Ascending aorta (tissue), 2 donors: ENCODE data around the gene FBXL14. TPM values are rescaled to one million over a fixed set of nuclear protein-coding genes. Genes with fewer than 3 reads are reported as not detected.

ENCODE experiments used
- DNase-seq, 2 donors: peaks; one replicate each; pipeline ENCODE4 v3.0.0-alpha.2; 2019; ENCODE audit warnings: low spot score in 2 of 2
- H3K27ac ChIP-seq, 2 donors: fragments of 200-600 bp; sonication (generic); one replicate each; pipeline ENCODE4 v1.5.1; 2016 to 2017; ENCODE audit warnings: mild to moderate bottlenecking in 1 of 2
- H3K27me3 ChIP-seq: fragments of 200-600 bp; sonication (generic); one replicate; pipeline ENCODE4 v1.5.1; 2017
- H3K36me3 ChIP-seq, 2 donors: fragments of 200-600 bp; sonication (generic); one replicate each; pipeline ENCODE4 v1.5.1; 2016
- H3K4me1 ChIP-seq, 2 donors: fragments of 200-600 bp; sonication (generic); one replicate each; pipeline ENCODE4 v1.5.1; 2016 to 2017; ENCODE audit warnings: mild to moderate bottlenecking in 1 of 2
- H3K4me3 ChIP-seq, 2 donors: fragments of 200-600 bp; sonication (generic); one replicate each; pipeline ENCODE4 v1.5.1; 2016 to 2017; ENCODE audit warnings: mild to moderate bottlenecking in 1 of 2
- H3K9me3 ChIP-seq, 2 donors: fragments of 200-600 bp; sonication (generic); one replicate each; pipeline ENCODE4 v1.5.1; 2016
- CTCF ChIP-seq, 3 experiments: fragments of 200-600 bp in 2 of 3; fragments of 450-650 bp in 1 of 3; sonication (generic) in 2 of 3; IDR thresholded peaks; one replicate each; pipeline ENCODE4 v1.5.1; 2016 to 2019; ENCODE audit warnings: antibody characterized with exemption in 3 of 3, mild to moderate bottlenecking in 1 of 3, moderate library complexity in 1 of 3
- intact Hi-C: fragments of 100-400 bp; cut with DNase I; formaldehyde crosslinking; loops from one replicate; pipeline ENCODE4 v1.15.1; 2023
- total RNA-seq: library from RNA; depleted of rRNA; stranded (reverse); fragments of >200 nt; gene quantifications from one replicate; pipeline ENCODE4 v1.1.0, GENCODE V29; 2016

The FBXL14 gene
- total RNA-seq, 1 donor from 2014 or later, result 14.7 TPM

- no peaks in the 10 kb centered on the region for H3K36me3 ChIP-seq
- TF ChIP-seq CTCF (IDR thresholded peaks at IDR 0.05), result no peak
- intact Hi-C loops, result loop anchor here (5.0 to 10.0 kb wide), 2 partner anchors 641 to 839 kb away; partner anchors contain the start of gene WNK1
- peaks cover 9 to 29% of the 10 kb centered on the region in 2 donors for H3K4me1 ChIP-seq
- no peaks in the 10 kb centered on the region for H3K9me3 ChIP-seq
- H3K27ac ChIP-seq, result peak overlapping the region; percentile 68 to 86
- H3K4me3 ChIP-seq, result peak overlapping the region; percentile 92 to 95
- peak in 1 of 2 donors; percentile 72 for DNase-seq
- no peaks in the 10 kb centered on the region for H3K27me3 ChIP-seq
These were observed 991 bp downstream of the FBXL14 start for GRCh38 chr12:1593174-1594005.

GRCh38 chr12:1592444-1593173, 1.8 kb downstream of the FBXL14 start:
- Histone ChIP-seq H3K9me3 (no peaks in the 10 kb centered on the region), H3K27ac (peak overlapping the region; percentile 37 to 68), H3K4me3 (peak overlapping the region; percentile 92 to 95), H3K36me3 (no peaks in the 10 kb centered on the region), H3K27me3 (no peaks in the 10 kb centered on the region), H3K4me1 (peaks cover 9 to 29% of the 10 kb centered on the region in 2 donors)
- no peak for TF ChIP-seq CTCF (IDR thresholded peaks at IDR 0.05)
- DNase-seq, result no peak
- intact Hi-C loops, result loop anchor here (5.0 to 10.0 kb wide), 2 partner anchors 640 to 838 kb away; partner anchors contain the start of gene WNK1

GRCh38 chr12:1591543-1591942, 2.8 kb downstream of the FBXL14 start:
- TF ChIP-seq CTCF (IDR thresholded peaks at IDR 0.05), result no peak
- H3K9me3 ChIP-seq, result no peaks in the 10 kb centered on the region
- no peaks in the 10 kb centered on the region for H3K27me3 ChIP-seq
- peaks cover 9 to 29% of the 10 kb centered on the region in 2 donors for H3K4me1 ChIP-seq
- no peak overlapping the region for H3K27ac ChIP-seq
- DNase-seq, result no peak
- intact Hi-C loops, result loop anchor here (5.0 to 10.0 kb wide), 2 partner anchors 639 to 837 kb away; partner anchors contain the start of gene WNK1
- peak overlapping the region; percentile 46 to 95 for H3K4me3 ChIP-seq
- no peaks in the 10 kb centered on the region for H3K36me3 ChIP-seq

- H3K4me1 ChIP-seq, result peaks cover 9 to 29% of the 10 kb centered on the region in 2 donors
- no peaks in the 10 kb centered on the region for H3K9me3 ChIP-seq
- H3K27me3 ChIP-seq, result no peaks in the 10 kb centered on the region
- no peaks in the 10 kb centered on the region for H3K36me3 ChIP-seq
- TF ChIP-seq CTCF (IDR thresholded peaks at IDR 0.05), result no peak
- no peak for DNase-seq
- H3K27ac ChIP-seq, result peak overlapping the region; percentile 39 to 60
- peak overlapping the region; percentile 46 to 95 for H3K4me3 ChIP-seq
- intact Hi-C loops, result loop anchor here (5.0 to 10.0 kb wide), 2 partner anchors 639 to 836 kb away; partner anchors contain the start of gene WNK1
These were observed 3.3 kb downstream of the FBXL14 start for GRCh38 chr12:1591034-1591433.

- Histone ChIP-seq H3K4me3 (peak overlapping the region; percentile 46 to 95), H3K9me3 (no peaks in the 10 kb centered on the region), H3K27ac (peak overlapping the region; percentile 39 to 60), H3K4me1 (peaks cover 9 to 26% of the 10 kb centered on the region in 2 donors), H3K36me3 (no peaks in the 10 kb centered on the region), H3K27me3 (no peaks in the 10 kb centered on the region)
- intact Hi-C loops, result loop anchor here (5.0 to 10.0 kb wide), 2 partner anchors 638 to 836 kb away; partner anchors contain the start of gene WNK1
- DNase-seq, result no peak
- no peak for TF ChIP-seq CTCF (IDR thresholded peaks at IDR 0.05)
These were observed 4.0 kb downstream of the FBXL14 start for GRCh38 chr12:1590221-1590979.
